LNCAP (cell line): ENCODE results near the gene PHLDA1.

ENCODE experiments used
- TF ChIP-seq, protein P1 (sequence below): fragments of 450-650 bp; IDR thresholded peaks from 2 replicates; pipeline ENCODE4 v1.5.1; 2017; ENCODE audit warnings: mild to moderate bottlenecking

Gene PHLDA1

DNA sequence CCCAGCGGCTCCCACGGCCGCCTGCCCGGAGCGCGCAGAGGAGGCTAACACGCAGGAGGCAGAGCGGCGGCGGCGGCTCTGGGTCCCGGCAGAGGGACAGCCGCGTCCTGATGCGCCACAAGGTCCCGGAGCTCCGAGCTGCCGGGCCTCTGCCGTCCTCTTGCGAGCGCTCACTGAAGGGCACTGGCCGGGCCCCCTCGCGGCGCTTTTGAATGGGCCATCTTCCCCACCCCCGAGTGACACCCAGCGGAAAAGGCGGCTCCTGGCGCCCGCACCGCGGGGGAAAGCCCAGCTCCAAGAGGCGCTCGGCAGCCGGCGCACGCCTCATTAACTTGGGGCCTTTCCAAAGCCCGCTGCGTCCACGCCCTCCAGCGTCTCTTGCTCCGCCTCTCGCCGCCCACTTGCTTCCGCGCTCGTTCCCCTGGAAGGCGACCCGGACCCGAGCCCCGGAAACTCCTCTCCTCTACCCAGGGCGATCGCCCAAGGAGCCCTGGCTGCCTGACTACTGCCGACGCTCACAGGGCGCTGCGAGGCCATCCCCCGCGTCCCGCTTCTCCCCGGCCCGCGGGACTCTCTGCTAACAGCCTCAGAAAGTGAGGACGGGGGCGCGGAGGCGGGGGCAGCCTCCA lies at the start of gene PHLDA1:
PHLDA1 (minus strand) TSS at position 363 of the 629 bp plus-strand sequence.
- TF ChIP-seq, protein P1, sequence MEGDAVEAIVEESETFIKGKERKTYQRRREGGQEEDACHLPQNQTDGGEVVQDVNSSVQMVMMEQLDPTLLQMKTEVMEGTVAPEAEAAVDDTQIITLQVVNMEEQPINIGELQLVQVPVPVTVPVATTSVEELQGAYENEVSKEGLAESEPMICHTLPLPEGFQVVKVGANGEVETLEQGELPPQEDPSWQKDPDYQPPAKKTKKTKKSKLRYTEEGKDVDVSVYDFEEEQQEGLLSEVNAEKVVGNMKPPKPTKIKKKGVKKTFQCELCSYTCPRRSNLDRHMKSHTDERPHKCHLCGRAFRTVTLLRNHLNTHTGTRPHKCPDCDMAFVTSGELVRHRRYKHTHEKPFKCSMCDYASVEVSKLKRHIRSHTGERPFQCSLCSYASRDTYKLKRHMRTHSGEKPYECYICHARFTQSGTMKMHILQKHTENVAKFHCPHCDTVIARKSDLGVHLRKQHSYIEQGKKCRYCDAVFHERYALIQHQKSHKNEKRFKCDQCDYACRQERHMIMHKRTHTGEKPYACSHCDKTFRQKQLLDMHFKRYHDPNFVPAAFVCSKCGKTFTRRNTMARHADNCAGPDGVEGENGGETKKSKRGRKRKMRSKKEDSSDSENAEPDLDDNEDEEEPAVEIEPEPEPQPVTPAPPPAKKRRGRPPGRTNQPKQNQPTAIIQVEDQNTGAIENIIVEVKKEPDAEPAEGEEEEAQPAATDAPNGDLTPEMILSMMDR: peak; percentile 66

DNA sequence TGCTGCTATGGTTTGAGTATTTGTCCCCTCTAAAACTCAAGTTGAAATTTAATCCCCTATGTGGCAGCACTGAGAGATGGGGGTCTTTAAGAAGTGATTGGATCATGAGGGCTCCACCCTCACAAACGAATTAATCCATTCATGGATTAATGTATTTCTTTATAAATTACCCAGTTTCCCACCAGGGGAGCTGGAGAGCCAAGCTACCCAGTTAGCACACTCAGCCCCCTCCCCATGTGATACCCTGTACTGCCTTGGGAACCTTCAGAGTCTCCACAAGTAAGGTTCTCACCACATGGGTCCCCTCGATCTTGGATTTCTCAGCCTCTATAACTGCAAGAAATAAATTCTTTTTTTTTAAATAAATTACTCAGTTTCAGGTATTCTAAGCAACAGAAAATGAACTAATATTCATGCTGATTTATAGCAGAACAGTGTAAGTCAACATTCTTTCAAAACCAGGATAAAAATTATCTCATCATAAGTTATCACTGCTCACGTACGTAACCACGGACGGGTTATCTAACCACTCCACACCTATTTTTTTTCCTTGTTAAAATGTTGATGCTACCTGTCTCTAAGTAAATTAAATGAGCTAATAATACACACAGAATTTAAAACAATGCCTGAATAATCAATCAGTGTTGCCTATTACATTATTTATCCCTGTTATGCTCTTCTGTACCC lies 49.3 kb upstream of the PHLDA1 start:
- TF ChIP-seq, protein P1: peak; percentile 20; the same call in 1 of the 2 replicates

DNA sequence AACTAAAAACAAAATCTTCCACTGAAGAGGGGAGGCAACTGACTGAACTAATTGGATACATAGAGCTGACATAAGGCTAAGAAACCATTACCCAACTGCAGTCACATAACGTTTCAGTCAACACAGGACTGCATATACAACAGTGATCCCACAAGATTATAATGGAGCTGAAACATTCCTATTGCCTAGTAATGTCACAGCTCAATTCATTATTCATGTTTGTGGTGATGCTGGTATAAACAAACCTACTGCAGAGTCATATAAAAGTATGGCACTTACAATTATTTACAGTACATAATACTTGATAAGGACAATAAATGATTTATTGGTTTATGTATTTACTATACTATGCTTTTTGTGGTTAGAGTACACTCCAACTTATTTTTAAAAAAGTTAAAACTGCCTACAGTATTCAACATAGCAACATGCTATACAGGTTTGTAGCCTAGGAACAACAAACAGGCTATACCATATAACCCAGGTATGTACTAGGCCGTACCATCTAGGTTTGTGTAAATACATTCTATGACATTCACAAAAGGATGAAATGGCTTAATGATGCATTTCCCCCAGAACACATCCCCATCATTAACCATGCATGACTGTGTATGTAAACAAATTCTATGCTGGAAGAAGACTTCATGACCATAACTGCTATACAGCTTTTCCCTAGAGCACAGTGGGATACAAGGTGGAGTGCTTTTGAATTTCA lies 48.6 kb upstream of the PHLDA1 start:
- TF ChIP-seq, protein P1: no peak

DNA sequence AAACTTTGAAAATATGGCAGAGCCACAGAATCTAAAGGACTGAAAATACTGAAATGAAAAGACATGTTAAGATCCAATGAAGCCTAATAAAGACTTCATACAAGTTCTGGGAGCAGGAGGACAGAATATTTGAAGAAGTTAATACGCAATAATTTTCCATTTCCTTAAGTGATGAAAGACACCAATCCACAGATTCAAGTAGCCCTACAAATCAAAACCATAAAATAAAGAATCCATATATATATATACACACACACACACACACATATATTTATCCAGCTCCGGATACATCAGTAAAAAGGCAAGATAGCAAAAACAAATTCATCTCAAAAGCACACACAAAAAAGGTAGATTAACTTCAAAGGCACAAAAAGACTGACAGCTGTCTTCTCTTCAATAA lies 47.2 kb upstream of the PHLDA1 start:
- TF ChIP-seq, protein P1: no peak

- TF ChIP-seq, protein P1: no peak
These were observed 43.9 kb upstream of the PHLDA1 start for GRCh38 chr12:76075448-76075847.

DNA sequence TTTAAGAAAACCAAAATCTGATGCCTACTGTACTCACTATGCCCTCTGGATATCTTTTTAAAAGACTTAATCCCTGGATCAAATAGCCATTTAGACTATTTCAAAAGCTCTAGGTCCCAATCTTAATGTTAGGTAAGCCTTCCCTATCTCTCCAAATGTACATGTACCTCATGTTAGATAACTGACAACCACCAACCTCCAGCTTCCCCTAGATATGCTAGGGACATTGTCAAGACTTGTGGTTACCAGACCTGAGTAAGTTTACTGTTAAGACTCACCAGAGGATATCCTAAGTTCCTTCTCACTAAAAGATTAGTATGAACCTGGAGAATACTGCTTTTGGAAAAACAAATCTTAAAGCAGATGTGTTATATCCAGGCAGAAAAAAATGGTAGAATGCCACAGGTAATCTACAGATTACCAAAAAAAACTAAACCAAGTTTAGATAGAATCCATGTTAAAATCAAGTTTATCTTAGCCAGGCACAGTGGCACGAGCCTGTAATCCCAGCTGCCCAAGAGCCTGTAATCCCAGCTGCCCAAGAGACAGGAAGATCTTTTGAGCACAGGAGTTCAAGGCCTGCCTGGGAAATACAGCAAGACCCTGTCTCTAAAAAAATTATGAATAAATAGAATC lies 43.2 kb upstream of the PHLDA1 start:
- TF ChIP-seq, protein P1: no peak

GRCh38 chr12:76073561-76073960 lies 42.0 kb upstream of the PHLDA1 start:
- TF ChIP-seq, protein P1: no peak
